ENCODE results near the gene BMP6. TPM values are rescaled to one million over a fixed set of nuclear protein-coding genes. Genes with fewer than 3 reads are reported as not detected.

The BMP6 gene
- total RNA-seq, 1 donor = 1.7 TPM

DNA sequence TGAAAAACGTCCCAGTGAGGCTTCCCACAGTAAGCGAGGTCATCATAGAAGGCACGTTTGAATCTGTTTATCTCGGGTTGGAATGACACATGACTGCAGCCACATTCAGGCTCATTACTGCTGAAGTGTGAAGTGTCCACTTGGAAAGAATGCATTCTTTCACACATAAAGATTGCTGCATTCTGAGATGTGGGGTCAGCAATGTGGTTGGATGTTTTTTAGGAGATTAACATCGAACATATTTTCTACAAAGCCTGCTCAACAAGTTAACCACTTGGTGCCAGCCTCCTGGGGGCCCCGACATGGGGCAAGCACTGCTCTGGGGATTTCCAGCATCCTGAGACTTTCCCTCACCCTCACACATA lies 79.9 kb downstream of the BMP6 start:
- TF ChIP-seq, protein P1, sequence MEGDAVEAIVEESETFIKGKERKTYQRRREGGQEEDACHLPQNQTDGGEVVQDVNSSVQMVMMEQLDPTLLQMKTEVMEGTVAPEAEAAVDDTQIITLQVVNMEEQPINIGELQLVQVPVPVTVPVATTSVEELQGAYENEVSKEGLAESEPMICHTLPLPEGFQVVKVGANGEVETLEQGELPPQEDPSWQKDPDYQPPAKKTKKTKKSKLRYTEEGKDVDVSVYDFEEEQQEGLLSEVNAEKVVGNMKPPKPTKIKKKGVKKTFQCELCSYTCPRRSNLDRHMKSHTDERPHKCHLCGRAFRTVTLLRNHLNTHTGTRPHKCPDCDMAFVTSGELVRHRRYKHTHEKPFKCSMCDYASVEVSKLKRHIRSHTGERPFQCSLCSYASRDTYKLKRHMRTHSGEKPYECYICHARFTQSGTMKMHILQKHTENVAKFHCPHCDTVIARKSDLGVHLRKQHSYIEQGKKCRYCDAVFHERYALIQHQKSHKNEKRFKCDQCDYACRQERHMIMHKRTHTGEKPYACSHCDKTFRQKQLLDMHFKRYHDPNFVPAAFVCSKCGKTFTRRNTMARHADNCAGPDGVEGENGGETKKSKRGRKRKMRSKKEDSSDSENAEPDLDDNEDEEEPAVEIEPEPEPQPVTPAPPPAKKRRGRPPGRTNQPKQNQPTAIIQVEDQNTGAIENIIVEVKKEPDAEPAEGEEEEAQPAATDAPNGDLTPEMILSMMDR (IDR thresholded peaks at IDR 0.05; ENCODE audit: insufficient read depth, low read depth, low read length) = no peak
- no peak overlapping the region for H3K4me3 ChIP-seq (ENCODE audit: low read depth, low read length)
- no peak for DNase-seq (ENCODE audit: low read depth)

DNA sequence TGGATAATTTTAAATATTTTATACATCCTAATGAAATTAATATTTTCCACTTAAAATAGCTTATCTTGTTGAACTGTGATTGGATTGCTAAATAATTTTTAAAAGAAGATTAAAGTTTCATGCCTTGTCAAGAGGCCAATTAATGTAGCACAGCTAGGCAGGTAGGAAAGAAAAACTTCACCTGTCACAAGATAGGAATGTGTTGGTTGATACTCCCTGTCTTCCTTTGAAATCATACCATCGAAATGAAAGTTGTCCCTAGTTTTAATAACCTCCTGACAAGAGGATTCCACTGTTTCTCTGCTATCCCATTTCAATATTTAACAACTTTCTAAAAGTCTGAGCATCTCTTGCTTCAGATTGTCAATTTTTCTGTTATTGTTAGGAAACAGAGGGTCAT lies 80.8 kb downstream of the BMP6 start:
- no peak overlapping the region for H3K4me3 ChIP-seq (ENCODE audit: low read depth, low read length)
- no peak for DNase-seq (ENCODE audit: low read depth)
- TF ChIP-seq, protein P1 (IDR thresholded peaks at IDR 0.05; ENCODE audit: insufficient read depth, low read depth, low read length) = no peak

DNA sequence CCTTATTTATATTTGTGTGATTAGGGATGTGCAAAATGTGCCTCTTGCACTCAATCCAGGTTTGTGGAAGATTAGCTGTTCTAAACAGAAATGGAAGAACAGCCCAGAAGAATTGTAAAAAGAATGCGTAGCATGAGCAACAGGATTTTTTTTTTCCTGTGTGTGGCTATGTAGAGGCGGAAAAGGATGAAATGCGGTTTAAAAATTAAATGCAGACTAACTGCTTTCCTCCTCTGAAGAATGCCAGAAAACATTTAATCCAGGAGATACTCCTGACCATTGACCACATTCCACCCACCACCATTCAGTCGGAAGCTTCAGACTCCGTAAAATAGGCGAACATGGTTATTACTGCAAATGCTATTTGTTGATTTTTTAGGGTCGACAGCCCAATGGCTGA lies 83.4 kb downstream of the BMP6 start:
- TF ChIP-seq, protein P1 (IDR thresholded peaks at IDR 0.05; ENCODE audit: insufficient read depth, low read depth, low read length) = no peak
- H3K4me3 ChIP-seq (ENCODE audit: low read depth, low read length) = no peak overlapping the region
- DNase-seq (ENCODE audit: low read depth) = peak; percentile 43

DNA sequence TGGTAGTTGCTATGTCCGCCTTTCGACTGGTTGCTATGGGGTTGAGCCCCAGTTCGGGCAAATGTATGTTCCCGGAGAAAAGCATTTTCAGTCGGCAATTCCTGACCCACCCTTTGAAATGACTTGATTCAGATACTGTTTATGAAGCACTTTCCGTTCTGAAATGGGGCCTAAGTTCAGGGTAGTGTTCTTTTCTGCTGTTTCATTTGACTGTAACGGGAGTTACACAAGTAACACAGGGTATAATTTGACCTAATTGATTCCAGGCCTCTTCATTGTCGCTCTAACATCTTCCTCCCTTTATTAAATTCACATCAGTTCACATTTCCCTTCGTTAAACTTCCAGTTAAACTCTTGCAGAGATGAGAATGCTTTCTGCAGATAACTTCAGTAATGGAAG lies 85.5 kb downstream of the BMP6 start:
- H3K4me3 ChIP-seq (ENCODE audit: low read depth, low read length) = no peak overlapping the region
- DNase-seq (ENCODE audit: low read depth) = no peak
- TF ChIP-seq, protein P1 (IDR thresholded peaks at IDR 0.05; ENCODE audit: insufficient read depth, low read depth, low read length) = no peak

DNA sequence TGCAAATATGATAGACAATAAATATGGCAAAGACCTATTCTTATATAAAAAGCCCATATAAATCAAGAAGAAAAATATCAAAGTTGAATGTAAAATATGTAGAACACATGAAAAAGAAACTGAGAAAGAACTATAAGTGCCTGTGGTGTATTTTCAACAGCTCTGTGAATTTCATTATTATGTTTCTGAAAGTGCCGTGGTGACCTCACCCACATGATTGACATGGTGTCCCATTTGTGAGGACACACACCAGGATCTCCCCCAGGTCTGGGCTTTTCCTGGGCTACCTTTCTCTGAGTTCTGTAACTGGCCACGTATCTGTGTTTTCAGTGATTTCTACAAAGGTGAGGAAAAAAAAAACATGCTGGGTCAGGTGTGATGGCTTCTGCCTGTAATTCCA lies 86.7 kb downstream of the BMP6 start:
- DNase-seq (ENCODE audit: low read depth) = no peak
- no peak overlapping the region for H3K4me3 ChIP-seq (ENCODE audit: low read depth, low read length)
- TF ChIP-seq, protein P1 (IDR thresholded peaks at IDR 0.05; ENCODE audit: insufficient read depth, low read depth, low read length) = no peak

DNA sequence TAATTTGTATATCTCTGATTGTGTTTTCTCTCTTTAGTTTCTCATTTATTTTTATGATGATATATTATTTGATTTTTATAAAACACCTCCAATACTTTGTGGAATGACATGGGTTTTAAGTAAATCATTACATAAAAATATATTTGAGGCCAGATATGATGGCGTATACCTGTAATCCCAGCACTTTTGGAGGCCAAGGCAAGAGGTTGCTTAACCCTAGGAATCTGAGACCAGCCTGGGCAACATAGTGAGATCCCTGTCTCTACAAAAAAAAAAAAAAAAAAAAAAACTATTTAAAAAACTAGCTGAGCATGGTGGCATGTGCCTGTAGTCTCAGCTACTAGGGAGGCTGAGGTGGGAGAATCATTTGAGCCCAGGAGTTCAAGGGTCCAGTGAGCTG lies 87.3 kb downstream of the BMP6 start:
- H3K4me3 ChIP-seq (ENCODE audit: low read depth, low read length) = no peak overlapping the region
- DNase-seq (ENCODE audit: low read depth) = no peak
- TF ChIP-seq, protein P1 (IDR thresholded peaks at IDR 0.05; ENCODE audit: insufficient read depth, low read depth, low read length) = no peak

DNA sequence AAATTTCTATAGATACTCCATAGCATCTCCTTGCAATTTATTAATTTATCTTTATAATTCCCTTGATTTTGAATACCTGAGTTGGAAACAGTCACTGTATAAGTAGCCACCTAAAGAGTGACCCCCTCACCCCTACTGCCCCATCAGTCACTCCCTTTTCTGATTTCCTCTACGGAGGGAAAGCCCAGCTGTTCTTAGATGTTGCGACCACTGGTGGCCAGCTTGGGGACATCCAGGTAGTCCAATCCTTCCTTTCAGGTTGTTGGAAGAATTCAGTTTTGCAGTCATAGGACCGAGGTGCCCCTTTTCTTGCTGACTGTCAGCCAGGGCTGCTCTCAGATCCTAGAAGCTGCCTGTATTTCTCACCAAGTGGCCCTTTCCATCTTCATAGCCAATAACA lies 87.8 kb downstream of the BMP6 start:
- H3K4me3 ChIP-seq (ENCODE audit: low read depth, low read length) = no peak overlapping the region
- TF ChIP-seq, protein P1 (IDR thresholded peaks at IDR 0.05; ENCODE audit: insufficient read depth, low read depth, low read length) = no peak
- no peak for DNase-seq (ENCODE audit: low read depth)
